ENCODE results near the gene S100B.

- no peak for TF ChIP-seq CTCF (IDR thresholded peaks at IDR 0.05; ENCODE audit: extremely low read depth in 1 of 2, insufficient read depth in 1 of 2, low read depth in 1 of 2, low read length in 2 of 2)
- no peak for TF ChIP-seq EZH2 (IDR thresholded peaks at IDR 0.05; ENCODE audit: borderline replicate concordance, low read depth, low read length, severe bottlenecking)
- TF ChIP-seq POLR2AphosphoS5 (IDR thresholded peaks at IDR 0.05; ENCODE audit: insufficient read depth, low read depth, low read length) = no peak
- no peak for TF ChIP-seq JUN (IDR thresholded peaks at IDR 0.05; ENCODE audit: borderline replicate concordance, insufficient read depth, insufficient read length, low read depth)
- no peak for TF ChIP-seq FOS (IDR thresholded peaks at IDR 0.05; ENCODE audit: borderline replicate concordance, insufficient read depth, low read length)
- no peak for TF ChIP-seq POLR2A (IDR thresholded peaks at IDR 0.05; ENCODE audit: low read depth, low read length)
- no peak for TF ChIP-seq MAX (IDR thresholded peaks at IDR 0.05; ENCODE audit: insufficient read depth, insufficient read length)
- TF ChIP-seq MYC (IDR thresholded peaks at IDR 0.05; ENCODE audit: low read depth, low read length) = no peak
- TF ChIP-seq GATA2 (IDR thresholded peaks at IDR 0.05; ENCODE audit: insufficient read depth, insufficient read length, low read depth, low read length) = no peak
Measured at GRCh38 chr21:46570631-46571030, 34.3 kb downstream of the S100B start.

Data from endothelial cell of umbilical vein (primary cell).